B cell (primary cell): ENCODE results near the gene CHD6. TPM values are rescaled to one million over a fixed set of nuclear protein-coding genes. Genes with fewer than 3 reads are reported as not detected.

Experiments
- ATAC-seq: fragments of 200-7000 bp; cut with Tn5 transposase; one replicate; pipeline ENCODE4 v1.10.0; 2021; ENCODE audit warnings: low read depth, mild to moderate bottlenecking, moderate number of reproducible peaks, moderate library complexity
- CTCF ChIA-PET: fragments of 350-600 bp; sonication (Branson Sonifier 250); formaldehyde crosslinking; loops from one replicate; lab custom pipeline; 2021; ENCODE audit warnings: antibody characterized with exemption, inconsistent platforms; lab: Charles Lee
- POLR2A ChIA-PET: fragments of 350-600 bp; sonication (Branson Sonifier 250); formaldehyde crosslinking; loops from one replicate; lab custom pipeline; 2021; ENCODE audit warnings: antibody characterized with exemption; lab: Charles Lee
- DNase-seq: peaks from one replicate; pipeline ENCODE4 v3.0.0; 2013
- H2AFZ ChIP-seq: 2 replicates; pipeline ENCODE4 v1.6.1; 2012; ENCODE audit warnings: mild to moderate bottlenecking, low read depth, low read length; ENCODE audit not compliant: insufficient read depth, poor library complexity, severe bottlenecking
- H3K27ac ChIP-seq, 2 donors: 1 replicate in 1 of 2; 2 replicates in 1 of 2; pipeline ENCODE4 v1.5.1; 2012 to 2013; ENCODE audit warnings: low read length in 2 of 2, mild to moderate bottlenecking in 2 of 2, moderate library complexity in 1 of 2
- H3K27me3 ChIP-seq, 4 experiments: fragments of 200-600 bp in 1 of 4; sonication (generic) in 1 of 4; replicated peaks in 1 of 4; 1 replicate in 2 of 4; 2 replicates in 2 of 4; pipeline versions ENCODE4 v1.6.1 to v1.7.0; 2013 to 2016; ENCODE audit warnings: low read length in 3 of 4, mild to moderate bottlenecking in 2 of 4, mixed read lengths in 1 of 4, moderate library complexity in 1 of 4; ENCODE audit not compliant: insufficient read depth in 4 of 4, control insufficient read depth in 3 of 4; ENCODE audit errors: control extremely low read depth in 1 of 4
- H3K36me3 ChIP-seq, 2 experiments: replicated peaks in 1 of 2; 1 replicate in 1 of 2; 2 replicates in 1 of 2; pipeline versions ENCODE4 v1.6.1 to v1.7.1; 2013; ENCODE audit warnings: low read length in 1 of 2; ENCODE audit not compliant: insufficient read depth in 2 of 2, control insufficient read depth in 1 of 2; ENCODE audit errors: control extremely low read depth in 1 of 2, extremely low read depth in 1 of 2
- H3K4me1 ChIP-seq, 2 donors: fragments of 200-600 bp in 1 of 2; sonication (generic) in 1 of 2; 1 replicate in 1 of 2; 2 replicates in 1 of 2; pipeline versions ENCODE4 v1.5.1 to v1.6.1; 2013 to 2017; ENCODE audit warnings: low read length in 2 of 2; ENCODE audit not compliant: control insufficient read depth in 2 of 2, insufficient read depth in 2 of 2
- H3K4me2 ChIP-seq: replicated peaks from 2 replicates; pipeline ENCODE3; 2012; ENCODE audit warnings: mild to moderate bottlenecking, low read depth, low read length; ENCODE audit not compliant: poor library complexity, severe bottlenecking
- H3K4me3 ChIP-seq, 5 experiments: fragments of 200-600 bp in 1 of 5; sonication (generic) in 1 of 5; 1 replicate in 3 of 5; 2 replicates in 2 of 5; pipeline versions ENCODE4 v1.5.1 to v1.7.0; 2011 to 2016; ENCODE audit warnings: low read length in 4 of 5, mild to moderate bottlenecking in 4 of 5, low read depth in 2 of 5, control low read depth in 1 of 5, moderate library complexity in 1 of 5; ENCODE audit not compliant: insufficient read depth in 1 of 5; ENCODE audit errors: control extremely low read depth in 1 of 5, extremely low read depth in 1 of 5
- H3K79me2 ChIP-seq: fragments of 200-600 bp; sonication (generic); one replicate; pipeline ENCODE4 v1.6.0; 2016; ENCODE audit warnings: low read length; ENCODE audit not compliant: control insufficient read depth, insufficient read depth
- H3K9ac ChIP-seq: fragments of 200-600 bp; sonication (generic); 2 replicates; pipeline ENCODE4 v1.6.1; 2017; ENCODE audit warnings: mild to moderate bottlenecking, low read length, moderate library complexity
- H3K9me3 ChIP-seq, 3 donors: one replicate each; pipeline versions ENCODE4 v1.6.1 to v1.7.1; 2013; ENCODE audit warnings: low read length in 2 of 3; ENCODE audit not compliant: control insufficient read depth in 2 of 3, insufficient read depth in 1 of 3; ENCODE audit errors: control extremely low read depth in 1 of 3
- H4K20me1 ChIP-seq: 2 replicates; pipeline ENCODE4 v1.6.0; 2012; ENCODE audit warnings: mild to moderate bottlenecking, low read length; ENCODE audit not compliant: insufficient read depth, control insufficient read depth, poor library complexity, severe bottlenecking
- H3K27ac Mint-ChIP-seq: one replicate; pipeline ENCODE4 v1.8.0; 2021; ENCODE audit warnings: mixed read lengths
- H3K27me3 Mint-ChIP-seq: one replicate; pipeline ENCODE4 v1.8.0; 2021; ENCODE audit warnings: mixed read lengths
- H3K4me1 Mint-ChIP-seq: one replicate; pipeline ENCODE4 v1.8.0; 2021; ENCODE audit warnings: mixed read lengths
- H3K4me3 Mint-ChIP-seq: one replicate; pipeline ENCODE4 v1.8.0; 2021; ENCODE audit warnings: mixed read lengths
- H3K9me3 Mint-ChIP-seq: one replicate; pipeline ENCODE4 v1.8.0; 2022; ENCODE audit warnings: mixed read lengths; ENCODE audit not compliant: insufficient read depth
- EZH2 ChIP-seq: IDR thresholded peaks from 2 replicates; pipeline ENCODE4 v1.6.1; 2012; ENCODE audit warnings: borderline replicate concordance, low read depth, mild to moderate bottlenecking, moderate library complexity, low read length; ENCODE audit not compliant: insufficient read depth, poor library complexity, severe bottlenecking
- WGBS: methylation state at CpG from one replicate; pipeline ENCODE4 v1.1.5; 2013; ENCODE audit warnings: missing lambda C conversion rate; ENCODE audit not compliant: insufficient coverage; 5-methylcytosine and 5-hydroxymethylcytosine counted together
- intact Hi-C: fragments of 100-400 bp; cut with micrococcal nuclease; formaldehyde crosslinking; loops from one replicate; pipeline ENCODE4 v1.10.0; 2022
- polyA plus RNA-seq: library from polyadenylated mRNA; depleted of rRNA; stranded (reverse); fragments of >200 nt; gene quantifications from 2 replicates; pipeline ENCODE4 v1.2.3, GENCODE V29; 2012
- total RNA-seq, 2 donors: library from RNA; stranded (reverse); fragments of 120-200 nt in 1 of 2; gene quantifications; 1 replicate in 1 of 2; 2 replicates in 1 of 2; pipeline versions ENCODE4 v1.2.3 to v1.2.4, GENCODE V29; 2013 to 2022
- TF ChIP-seq, protein P1 (sequence below): fragments of 200-600 bp; IDR thresholded peaks from one replicate; pipeline ENCODE4 v1.8.0; 2022; ENCODE audit warnings: antibody characterized with exemption, mild to moderate bottlenecking

The CHD6 gene
- total and polyA plus RNA-seq, 2 donors (not counting 1 experiment from before 2014, with no cell fraction given) = 10.3 to 117 TPM

DNA sequence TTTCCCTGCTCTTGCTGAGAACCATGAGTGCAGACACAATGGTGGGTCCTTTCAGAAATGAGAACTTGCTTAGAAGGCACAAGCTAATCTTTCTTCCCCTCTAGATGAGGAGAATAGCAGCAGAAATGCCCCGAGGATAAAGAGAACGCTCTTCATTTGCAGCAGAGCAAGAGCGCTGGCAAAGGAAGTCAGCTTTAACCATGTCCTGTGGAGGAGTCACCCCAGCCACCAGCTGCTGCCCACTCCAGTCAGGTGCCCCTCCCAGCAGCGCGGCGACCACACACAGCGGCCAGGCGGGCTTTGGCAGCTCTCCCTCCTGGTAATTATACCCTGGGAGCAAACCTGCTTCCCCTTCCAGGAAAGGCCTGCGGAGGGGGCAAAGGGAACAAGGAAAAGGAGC is 209.2 kb downstream of the CHD6 start:
- Mint-ChIP-seq H3K27ac (no peak overlapping the region), H3K4me1 (peaks cover 3% of the 10 kb centered on the region), H3K9me3 (no peaks in the 10 kb centered on the region), H3K27me3 (no peaks in the 10 kb centered on the region), H3K4me3 (no peak overlapping the region)
- no peak for DNase-seq
- WGBS = 37% methylated on average over 9 of the region's 9 CpGs
- ATAC-seq = no peak
- no peak overlapping the region for H3K4me3 ChIP-seq
- H3K9ac ChIP-seq = no peak overlapping the region
- H3K79me2 ChIP-seq = no peaks in the 10 kb centered on the region
- H3K27me3 ChIP-seq = no peaks in the 10 kb centered on the region
- H3K36me3 ChIP-seq = peaks cover 2 to 89% of the 10 kb centered on the region in 2 experiments
- ChIA-PET POLR2A (no interaction called here), CTCF (no interaction called here)
- intact Hi-C loops = no loop called here
- TF ChIP-seq, protein P1, sequence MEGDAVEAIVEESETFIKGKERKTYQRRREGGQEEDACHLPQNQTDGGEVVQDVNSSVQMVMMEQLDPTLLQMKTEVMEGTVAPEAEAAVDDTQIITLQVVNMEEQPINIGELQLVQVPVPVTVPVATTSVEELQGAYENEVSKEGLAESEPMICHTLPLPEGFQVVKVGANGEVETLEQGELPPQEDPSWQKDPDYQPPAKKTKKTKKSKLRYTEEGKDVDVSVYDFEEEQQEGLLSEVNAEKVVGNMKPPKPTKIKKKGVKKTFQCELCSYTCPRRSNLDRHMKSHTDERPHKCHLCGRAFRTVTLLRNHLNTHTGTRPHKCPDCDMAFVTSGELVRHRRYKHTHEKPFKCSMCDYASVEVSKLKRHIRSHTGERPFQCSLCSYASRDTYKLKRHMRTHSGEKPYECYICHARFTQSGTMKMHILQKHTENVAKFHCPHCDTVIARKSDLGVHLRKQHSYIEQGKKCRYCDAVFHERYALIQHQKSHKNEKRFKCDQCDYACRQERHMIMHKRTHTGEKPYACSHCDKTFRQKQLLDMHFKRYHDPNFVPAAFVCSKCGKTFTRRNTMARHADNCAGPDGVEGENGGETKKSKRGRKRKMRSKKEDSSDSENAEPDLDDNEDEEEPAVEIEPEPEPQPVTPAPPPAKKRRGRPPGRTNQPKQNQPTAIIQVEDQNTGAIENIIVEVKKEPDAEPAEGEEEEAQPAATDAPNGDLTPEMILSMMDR = no peak
- no peak for TF ChIP-seq EZH2
- no peak overlapping the region for H3K27ac ChIP-seq
- no peak overlapping the region for H3K4me2 ChIP-seq
- no peak overlapping the region for H2AFZ ChIP-seq
- no peaks in the 10 kb centered on the region for H3K9me3 ChIP-seq
- peaks cover 0 to 2% of the 10 kb centered on the region in 2 donors for H3K4me1 ChIP-seq
- no peaks in the 10 kb centered on the region for H4K20me1 ChIP-seq

DNA sequence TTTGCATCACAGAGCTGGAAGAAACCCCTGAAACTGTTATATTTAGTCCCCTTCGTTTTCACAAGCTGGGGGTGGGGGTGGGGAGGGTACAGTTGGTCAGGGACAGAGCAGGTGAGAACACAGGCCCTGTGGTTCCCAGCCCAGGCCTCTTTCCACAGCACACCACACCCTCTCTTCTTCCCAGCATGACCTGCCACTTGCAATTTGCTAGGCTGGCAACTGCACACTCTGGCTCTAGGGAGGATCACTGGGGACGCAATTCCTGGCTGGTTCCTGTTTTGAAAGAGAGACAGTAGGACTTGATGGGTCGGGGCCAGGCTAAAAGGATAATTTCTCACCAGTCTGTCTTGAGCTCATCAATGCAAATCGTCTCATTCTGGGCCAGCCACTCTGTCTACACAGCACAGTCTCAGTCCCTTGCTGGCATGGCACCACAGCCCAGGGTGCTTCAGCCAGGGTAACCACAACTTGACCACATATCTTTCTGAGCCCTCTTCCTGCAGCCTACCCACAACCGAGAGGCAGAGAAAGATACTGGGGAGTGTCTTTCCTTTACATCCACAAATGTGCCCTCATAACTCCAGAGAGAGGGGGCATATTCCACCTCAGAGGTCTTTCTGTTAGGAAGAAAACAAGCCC is 209.9 kb downstream of the CHD6 start:
- POLR2A ChIA-PET = no interaction called here
- DNase-seq = no peak
- Mint-ChIP-seq H3K4me1 (peaks cover 3% of the 10 kb centered on the region), H3K4me3 (no peak overlapping the region), H3K27me3 (no peaks in the 10 kb centered on the region), H3K9me3 (no peaks in the 10 kb centered on the region), H3K27ac (peak overlapping the region; percentile 32)
- Histone ChIP-seq H3K27ac (no peak overlapping the region), H3K4me1 (peaks cover 0 to 3% of the 10 kb centered on the region in 2 donors), H3K9me3 (no peaks in the 10 kb centered on the region), H4K20me1 (no peaks in the 10 kb centered on the region), H2AFZ (no peak overlapping the region), H3K4me2 (no peak overlapping the region), H3K36me3 (peaks cover 0 to 82% of the 10 kb centered on the region in 2 experiments), H3K27me3 (no peaks in the 10 kb centered on the region), H3K9ac (no peak overlapping the region), H3K79me2 (no peaks in the 10 kb centered on the region), H3K4me3 (no peak overlapping the region)
- intact Hi-C loops = no loop called here
- TF ChIP-seq EZH2 = no peak
- TF ChIP-seq, protein P1 = no peak
- WGBS = 45% methylated on average over 2 of the region's 5 CpGs
- CTCF ChIA-PET = interaction anchor here (0.7 kb wide), 1 partner anchor 66 kb away, joined by 3 read pairs; no protein-coding TSS in a partner anchor
- no peak for ATAC-seq
